Loucy (cell line): Measurements from ENCODE around the gene IFT122.

Experiments used
- EZH2phosphoT487 ChIP-seq: fragments of 200-600 bp; IDR thresholded peaks from 2 replicates; pipeline ENCODE4 v1.6.1; 2018; ENCODE audit warnings: antibody characterized with exemption, mild to moderate bottlenecking, moderate library complexity, borderline replicate concordance
- TF ChIP-seq, protein P1 (sequence below): fragments of 200-600 bp; sonication (generic); conservative IDR thresholded peaks from 2 replicates; pipeline ENCODE4 v1.5.1; 2014; ENCODE audit warnings: mild to moderate bottlenecking, antibody characterized with exemption, low read length

GRCh38 chr3:129429602-129430001 is 10.4 kb upstream of the IFT122 start:
- TF ChIP-seq, protein P1, sequence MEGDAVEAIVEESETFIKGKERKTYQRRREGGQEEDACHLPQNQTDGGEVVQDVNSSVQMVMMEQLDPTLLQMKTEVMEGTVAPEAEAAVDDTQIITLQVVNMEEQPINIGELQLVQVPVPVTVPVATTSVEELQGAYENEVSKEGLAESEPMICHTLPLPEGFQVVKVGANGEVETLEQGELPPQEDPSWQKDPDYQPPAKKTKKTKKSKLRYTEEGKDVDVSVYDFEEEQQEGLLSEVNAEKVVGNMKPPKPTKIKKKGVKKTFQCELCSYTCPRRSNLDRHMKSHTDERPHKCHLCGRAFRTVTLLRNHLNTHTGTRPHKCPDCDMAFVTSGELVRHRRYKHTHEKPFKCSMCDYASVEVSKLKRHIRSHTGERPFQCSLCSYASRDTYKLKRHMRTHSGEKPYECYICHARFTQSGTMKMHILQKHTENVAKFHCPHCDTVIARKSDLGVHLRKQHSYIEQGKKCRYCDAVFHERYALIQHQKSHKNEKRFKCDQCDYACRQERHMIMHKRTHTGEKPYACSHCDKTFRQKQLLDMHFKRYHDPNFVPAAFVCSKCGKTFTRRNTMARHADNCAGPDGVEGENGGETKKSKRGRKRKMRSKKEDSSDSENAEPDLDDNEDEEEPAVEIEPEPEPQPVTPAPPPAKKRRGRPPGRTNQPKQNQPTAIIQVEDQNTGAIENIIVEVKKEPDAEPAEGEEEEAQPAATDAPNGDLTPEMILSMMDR: no peak
- TF ChIP-seq EZH2phosphoT487: no peak
